Measurements from ENCODE around the gene ATF7IP2. TPM values are rescaled to one million over a fixed set of nuclear protein-coding genes. Genes with fewer than 3 reads are reported as not detected.
A peak's percentile ranks its signal among the peaks of the same experiment; 100 is the strongest.

Gene ATF7IP2
- total and polyA plus RNA-seq, 9 of the 15 experiments (the other 6 are each of a cell fraction or from before 2014, with no cell fraction given) = 131 to 515 (median 196) TPM

DNA sequence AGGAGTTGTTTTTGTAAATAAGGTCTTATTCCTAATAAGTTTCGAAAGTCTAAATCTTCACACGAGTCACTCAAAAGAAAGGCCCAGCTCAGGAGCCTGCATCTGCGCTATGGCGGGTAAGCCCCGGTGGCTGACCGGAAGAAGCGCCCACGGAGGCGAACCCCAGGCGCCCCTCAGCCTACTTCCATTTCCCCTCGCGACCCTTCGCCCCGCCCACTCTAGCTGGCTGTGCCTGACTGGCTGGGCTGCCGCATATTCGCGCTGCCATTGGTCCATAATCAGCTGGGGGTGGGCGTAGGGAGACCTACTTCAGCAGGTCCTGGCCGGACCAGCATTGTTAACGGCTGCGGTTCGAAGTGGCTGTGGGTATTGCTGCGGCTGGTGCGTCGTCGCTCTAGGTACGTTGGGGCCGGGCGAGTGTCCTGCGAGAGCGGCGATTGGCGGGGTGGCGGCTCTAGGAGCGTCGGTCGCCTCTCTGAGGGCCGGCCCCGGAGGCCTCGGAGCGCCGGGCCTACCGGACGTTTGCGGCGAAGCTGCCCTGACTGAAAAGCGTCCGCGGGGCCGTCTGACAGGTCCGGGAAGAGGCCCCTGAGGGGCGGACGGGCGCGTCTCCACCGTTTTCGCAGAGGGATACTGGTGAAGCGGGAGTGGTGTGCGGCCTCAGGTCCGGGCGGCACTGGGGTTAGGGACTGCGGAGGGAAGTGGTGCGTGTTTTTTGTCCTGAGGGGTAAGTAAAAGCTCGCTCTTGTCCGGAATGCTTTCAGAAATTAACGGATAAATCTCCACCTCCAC lies at the start of gene ATF7IP2 (continued):
- TF ChIP-seq ELF1 (tag; IDR thresholded peaks at IDR 0.05) = peak; percentile 57
- no peak for TF ChIP-seq ZC3H8 (IDR thresholded peaks at IDR 0.05)
- TF ChIP-seq, protein P1, sequence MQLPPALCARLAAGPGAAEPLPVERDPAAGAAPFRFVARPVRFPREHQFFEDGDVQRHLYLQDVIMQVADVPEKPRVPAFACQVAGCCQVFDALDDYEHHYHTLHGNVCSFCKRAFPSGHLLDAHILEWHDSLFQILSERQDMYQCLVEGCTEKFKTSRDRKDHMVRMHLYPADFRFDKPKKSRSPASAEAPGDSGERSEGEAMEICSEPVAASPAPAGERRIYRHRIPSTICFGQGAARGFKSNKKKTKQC (CRISPR knock-in tag; IDR thresholded peaks at IDR 0.05) = 0 out of 2 replicates have a peak, but pooled peaks have one; percentile 84
- TF ChIP-seq MTF1 (CRISPR knock-in tag; IDR thresholded peaks at IDR 0.05; ENCODE audit: borderline replicate concordance) = no peak
- TF ChIP-seq, protein P2, sequence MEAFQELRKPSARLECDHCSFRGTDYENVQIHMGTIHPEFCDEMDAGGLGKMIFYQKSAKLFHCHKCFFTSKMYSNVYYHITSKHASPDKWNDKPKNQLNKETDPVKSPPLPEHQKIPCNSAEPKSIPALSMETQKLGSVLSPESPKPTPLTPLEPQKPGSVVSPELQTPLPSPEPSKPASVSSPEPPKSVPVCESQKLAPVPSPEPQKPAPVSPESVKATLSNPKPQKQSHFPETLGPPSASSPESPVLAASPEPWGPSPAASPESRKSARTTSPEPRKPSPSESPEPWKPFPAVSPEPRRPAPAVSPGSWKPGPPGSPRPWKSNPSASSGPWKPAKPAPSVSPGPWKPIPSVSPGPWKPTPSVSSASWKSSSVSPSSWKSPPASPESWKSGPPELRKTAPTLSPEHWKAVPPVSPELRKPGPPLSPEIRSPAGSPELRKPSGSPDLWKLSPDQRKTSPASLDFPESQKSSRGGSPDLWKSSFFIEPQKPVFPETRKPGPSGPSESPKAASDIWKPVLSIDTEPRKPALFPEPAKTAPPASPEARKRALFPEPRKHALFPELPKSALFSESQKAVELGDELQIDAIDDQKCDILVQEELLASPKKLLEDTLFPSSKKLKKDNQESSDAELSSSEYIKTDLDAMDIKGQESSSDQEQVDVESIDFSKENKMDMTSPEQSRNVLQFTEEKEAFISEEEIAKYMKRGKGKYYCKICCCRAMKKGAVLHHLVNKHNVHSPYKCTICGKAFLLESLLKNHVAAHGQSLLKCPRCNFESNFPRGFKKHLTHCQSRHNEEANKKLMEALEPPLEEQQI (IDR thresholded peaks at IDR 0.05) = peak; percentile 99
- TF ChIP-seq LARP7 (IDR thresholded peaks at IDR 0.05) = no peak
- TF ChIP-seq, protein P3, sequence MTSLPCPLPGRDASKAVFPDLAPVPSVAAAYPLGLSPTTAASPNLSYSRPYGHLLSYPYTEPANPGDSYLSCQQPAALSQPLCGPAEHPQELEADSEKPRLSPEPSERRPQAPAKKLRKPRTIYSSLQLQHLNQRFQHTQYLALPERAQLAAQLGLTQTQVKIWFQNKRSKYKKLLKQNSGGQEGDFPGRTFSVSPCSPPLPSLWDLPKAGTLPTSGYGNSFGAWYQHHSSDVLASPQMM (CRISPR knock-in tag; IDR thresholded peaks at IDR 0.05) = no peak
- TF ChIP-seq ZNF23 (CRISPR knock-in tag; IDR thresholded peaks at IDR 0.05) = no peak
- peak; percentile 29; the same call in 1 of the 2 replicates for TF ChIP-seq EP300 (IDR thresholded peaks at IDR 0.05; ENCODE audit: low read length)
- no peak for TF ChIP-seq ZNF3 (CRISPR knock-in tag; IDR thresholded peaks at IDR 0.05)
- no peak for TF ChIP-seq SETDB1 (IDR thresholded peaks at IDR 0.05; ENCODE audit: low read length)
- peak; percentile 35; the same call in 1 of the 2 replicates for TF ChIP-seq MXI1 (IDR thresholded peaks at IDR 0.05; ENCODE audit: low read depth, low read length)
- no peak for TF ChIP-seq ZNF174 (CRISPR knock-in tag; IDR thresholded peaks at IDR 0.05)
- peak; percentile 89 for TF ChIP-seq FOS (IDR thresholded peaks at IDR 0.05; ENCODE audit: extremely low read depth, insufficient read length)
- TF ChIP-seq ZBTB7A (IDR thresholded peaks at IDR 0.05; ENCODE audit: borderline replicate concordance, control insufficient read depth, low read depth, low read length) = peak; percentile 62; the same call in 1 of the 2 replicates
- no peak for TF ChIP-seq ETS2 (tag; IDR thresholded peaks at IDR 0.05; ENCODE audit: borderline replicate concordance, poor library complexity, severe bottlenecking)
- no peak for TF ChIP-seq SAFB2 (IDR thresholded peaks at IDR 0.05; ENCODE audit: borderline replicate concordance, low read depth, low read length, severe bottlenecking)
- TF ChIP-seq, protein P4, sequence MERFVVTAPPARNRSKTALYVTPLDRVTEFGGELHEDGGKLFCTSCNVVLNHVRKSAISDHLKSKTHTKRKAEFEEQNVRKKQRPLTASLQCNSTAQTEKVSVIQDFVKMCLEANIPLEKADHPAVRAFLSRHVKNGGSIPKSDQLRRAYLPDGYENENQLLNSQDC (CRISPR knock-in tag; IDR thresholded peaks at IDR 0.05) = no peak
- TF ChIP-seq RBM22 (IDR thresholded peaks at IDR 0.05; ENCODE audit: low read depth, low read length, poor library complexity, severe bottlenecking) = peak; percentile 82
- TF ChIP-seq MAFK (IDR thresholded peaks at IDR 0.05; ENCODE audit: low read length) = no peak
- no peak for TF ChIP-seq GATAD2B (IDR thresholded peaks at IDR 0.05; ENCODE audit: borderline replicate concordance)
- TF ChIP-seq, protein P5, sequence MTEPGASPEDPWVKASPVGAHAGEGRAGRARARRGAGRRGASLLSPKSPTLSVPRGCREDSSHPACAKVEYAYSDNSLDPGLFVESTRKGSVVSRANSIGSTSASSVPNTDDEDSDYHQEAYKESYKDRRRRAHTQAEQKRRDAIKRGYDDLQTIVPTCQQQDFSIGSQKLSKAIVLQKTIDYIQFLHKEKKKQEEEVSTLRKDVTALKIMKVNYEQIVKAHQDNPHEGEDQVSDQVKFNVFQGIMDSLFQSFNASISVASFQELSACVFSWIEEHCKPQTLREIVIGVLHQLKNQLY (CRISPR knock-in tag; conservative IDR thresholded peaks at IDR 0.05) = no peak
- TF ChIP-seq TEAD1 (CRISPR knock-in tag; IDR thresholded peaks at IDR 0.05) = no peak
- TF ChIP-seq EWSR1 (IDR thresholded peaks at IDR 0.05; ENCODE audit: borderline replicate concordance, low read depth, partially characterized antibody) = no peak
- no peak for TF ChIP-seq ZNF76 (CRISPR knock-in tag; IDR thresholded peaks at IDR 0.05; ENCODE audit: borderline replicate concordance)
